Endodermal cell (in vitro differentiated cells): ENCODE results near the gene BLTP2. TPM values are rescaled to one million over a fixed set of nuclear protein-coding genes. Genes with fewer than 3 reads are reported as not detected.

Experiments used
- DNase-seq: peaks from one replicate; pipeline ENCODE4 v3.0.0-alpha.2; 2017
- H3K27ac ChIP-seq: 2 replicates; pipeline ENCODE4 v1.5.1; 2013; ENCODE audit warnings: mild to moderate bottlenecking, low read depth, low read length, moderate library complexity
- H3K27me3 ChIP-seq: 2 replicates; pipeline ENCODE4 v1.6.1; 2013; ENCODE audit warnings: mild to moderate bottlenecking, low read length, moderate library complexity; ENCODE audit not compliant: insufficient read depth, control insufficient read depth, poor library complexity, severe bottlenecking
- H3K36me3 ChIP-seq: 2 replicates; pipeline ENCODE4 v1.7.0; 2013; ENCODE audit warnings: mild to moderate bottlenecking, low read length, moderate library complexity; ENCODE audit not compliant: control insufficient read depth, insufficient read depth
- H3K4me1 ChIP-seq: one replicate; pipeline ENCODE4 v1.7.0; 2013; ENCODE audit warnings: low read length; ENCODE audit not compliant: control insufficient read depth, insufficient read depth
- H3K4me3 ChIP-seq: 2 replicates; pipeline ENCODE4 v1.5.1; 2013; ENCODE audit warnings: mild to moderate bottlenecking, low read length, moderate library complexity
- H3K9ac ChIP-seq: 2 replicates; pipeline ENCODE4 v1.6.1; 2013; ENCODE audit warnings: mild to moderate bottlenecking, low read length, moderate library complexity; ENCODE audit not compliant: poor library complexity, severe bottlenecking; ENCODE audit errors: extremely low read depth
- H3K9me3 ChIP-seq: 2 replicates; pipeline ENCODE4 v1.6.1; 2013; ENCODE audit warnings: mild to moderate bottlenecking, low read length, moderate library complexity; ENCODE audit not compliant: control insufficient read depth
- H3K27ac Mint-ChIP-seq: 2 replicates; pipeline ENCODE4 v1.8.0; 2020; ENCODE audit warnings: mixed read lengths
- H3K27me3 Mint-ChIP-seq: 2 replicates; pipeline ENCODE4 v1.8.0; 2021; ENCODE audit warnings: mild to moderate bottlenecking, mixed read lengths; ENCODE audit not compliant: insufficient read depth
- H3K36me3 Mint-ChIP-seq: 2 replicates; pipeline ENCODE4 v1.8.0; 2020; ENCODE audit warnings: low read depth, mixed read lengths
- H3K4me1 Mint-ChIP-seq: 2 replicates; pipeline ENCODE4 v1.8.0; 2020; ENCODE audit warnings: mixed read lengths
- H3K4me3 Mint-ChIP-seq: 2 replicates; pipeline ENCODE4 v1.8.0; 2020; ENCODE audit warnings: mild to moderate bottlenecking, moderate library complexity, mixed read lengths
- H3K9me3 Mint-ChIP-seq: 2 replicates; pipeline ENCODE4 v1.8.0; 2020; ENCODE audit warnings: mild to moderate bottlenecking, mixed read lengths
- WGBS, 2 experiments: methylation state at CpG; one replicate each; pipeline versions ENCODE4 v1.1.5 to v1.1.7; 2013; ENCODE audit warnings: missing lambda C conversion rate in 2 of 2, mixed read lengths in 1 of 2; ENCODE audit not compliant: insufficient coverage in 1 of 2, insufficient read length in 1 of 2; 5-methylcytosine and 5-hydroxymethylcytosine counted together
- total RNA-seq, 2 donors: library from RNA; stranded (reverse); fragmentation: NEBNext Ultra II Directional in 1 of 2; extraction: Animal tissue kit (Norgen Biotek cat#: 25700) in 1 of 2; gene quantifications; 2 replicates in 1 of 2; 3 replicates in 1 of 2; pipeline ENCODE4 v1.2.1, GENCODE V29; 2021
- TF ChIP-seq, protein P1 (sequence below): fragments of 200-600 bp; sonication (generic); conservative IDR thresholded peaks from 2 replicates; pipeline ENCODE4 v1.5.0; 2021; ENCODE audit warnings: antibody characterized with exemption, mild to moderate bottlenecking

BLTP2 gene
- total RNA-seq, 2 donors from 2014 or later = 132 to 144 TPM

DNA sequence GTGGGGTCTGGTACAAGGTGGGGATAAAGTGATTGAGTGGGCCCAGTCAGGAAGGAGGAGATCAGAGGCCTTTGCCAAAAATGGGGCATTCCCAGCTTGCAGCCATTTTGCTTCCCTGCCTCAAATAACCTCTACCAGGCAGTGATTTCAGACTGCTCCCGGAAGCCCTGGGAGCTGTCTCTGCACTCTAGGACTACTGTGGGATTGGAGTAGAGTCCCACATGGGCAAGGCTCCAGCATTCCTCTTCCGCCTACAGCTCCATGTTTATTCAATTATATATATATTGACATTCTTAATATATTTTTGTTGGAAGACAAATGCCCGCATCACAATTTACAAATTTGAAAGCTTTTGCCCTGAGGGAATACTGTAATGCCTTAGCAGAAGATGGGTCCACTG, 30.5 kb upstream of the BLTP2 start:
- H3K9me3 ChIP-seq = no peaks in the 10 kb centered on the region
- H3K36me3 ChIP-seq = peaks cover 85% of the 10 kb centered on the region
- Mint-ChIP-seq H3K9me3 (no peaks in the 10 kb centered on the region), H3K36me3 (peaks cover 74% of the 10 kb centered on the region), H3K4me1 (no peaks in the 10 kb centered on the region), H3K27ac (no peak overlapping the region), H3K4me3 (no peak overlapping the region), H3K27me3 (no peaks in the 10 kb centered on the region)
- H3K9ac ChIP-seq = no peak overlapping the region
- H3K4me3 ChIP-seq = no peak overlapping the region
- TF ChIP-seq, protein P1, sequence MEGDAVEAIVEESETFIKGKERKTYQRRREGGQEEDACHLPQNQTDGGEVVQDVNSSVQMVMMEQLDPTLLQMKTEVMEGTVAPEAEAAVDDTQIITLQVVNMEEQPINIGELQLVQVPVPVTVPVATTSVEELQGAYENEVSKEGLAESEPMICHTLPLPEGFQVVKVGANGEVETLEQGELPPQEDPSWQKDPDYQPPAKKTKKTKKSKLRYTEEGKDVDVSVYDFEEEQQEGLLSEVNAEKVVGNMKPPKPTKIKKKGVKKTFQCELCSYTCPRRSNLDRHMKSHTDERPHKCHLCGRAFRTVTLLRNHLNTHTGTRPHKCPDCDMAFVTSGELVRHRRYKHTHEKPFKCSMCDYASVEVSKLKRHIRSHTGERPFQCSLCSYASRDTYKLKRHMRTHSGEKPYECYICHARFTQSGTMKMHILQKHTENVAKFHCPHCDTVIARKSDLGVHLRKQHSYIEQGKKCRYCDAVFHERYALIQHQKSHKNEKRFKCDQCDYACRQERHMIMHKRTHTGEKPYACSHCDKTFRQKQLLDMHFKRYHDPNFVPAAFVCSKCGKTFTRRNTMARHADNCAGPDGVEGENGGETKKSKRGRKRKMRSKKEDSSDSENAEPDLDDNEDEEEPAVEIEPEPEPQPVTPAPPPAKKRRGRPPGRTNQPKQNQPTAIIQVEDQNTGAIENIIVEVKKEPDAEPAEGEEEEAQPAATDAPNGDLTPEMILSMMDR = no peak
- no peaks in the 10 kb centered on the region for H3K4me1 ChIP-seq
- DNase-seq = no peak
- H3K27me3 ChIP-seq = no peaks in the 10 kb centered on the region
- H3K27ac ChIP-seq = no peak overlapping the region
- 86 to 100% methylated on average over 1 to 2 of the region's 3 CpGs for WGBS, 2 experiments

- no peak overlapping the region for H3K27ac ChIP-seq
- Mint-ChIP-seq H3K4me3 (no peak overlapping the region), H3K36me3 (peaks cover 66% of the 10 kb centered on the region), H3K4me1 (peaks cover under 1% of the 10 kb centered on the region), H3K27me3 (no peaks in the 10 kb centered on the region), H3K9me3 (no peaks in the 10 kb centered on the region), H3K27ac (no peak overlapping the region)
- no peaks in the 10 kb centered on the region for H3K9me3 ChIP-seq
- H3K4me1 ChIP-seq = no peaks in the 10 kb centered on the region
- no peak overlapping the region for H3K4me3 ChIP-seq
- peaks cover 80% of the 10 kb centered on the region for H3K36me3 ChIP-seq
- no peak overlapping the region for H3K9ac ChIP-seq
- 100% methylated on average over 1 of the region's 1 CpG; no CpG with 5 or more reads in 1 of the 2 experiments for WGBS, 2 experiments
- no peak for DNase-seq
- TF ChIP-seq, protein P1 = no peak
- no peaks in the 10 kb centered on the region for H3K27me3 ChIP-seq
These were observed 25.0 kb upstream of the BLTP2 start for GRCh38 chr17:28669918-28670317.

DNA sequence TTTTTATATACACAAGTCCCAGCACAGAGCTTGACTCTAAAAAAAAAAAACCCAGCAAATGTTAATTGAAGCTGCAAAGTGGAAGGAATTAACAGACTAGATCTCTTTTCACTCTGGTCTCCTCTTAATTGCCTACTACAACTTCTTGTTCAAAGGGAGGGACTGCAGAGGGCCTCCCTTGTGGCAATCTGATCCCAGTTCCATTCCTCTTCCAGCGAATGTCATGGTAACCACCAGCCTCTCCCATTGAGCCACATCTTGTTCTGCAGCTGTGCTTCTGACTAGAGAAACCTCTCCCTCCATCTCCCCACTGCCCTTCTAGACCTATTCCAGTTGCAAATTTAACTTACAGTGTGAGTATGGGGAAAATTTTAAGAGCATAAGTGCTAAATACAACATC, 22.9 kb upstream of the BLTP2 start:
- H3K4me3 ChIP-seq = no peak overlapping the region
- H3K4me1 Mint-ChIP-seq = peaks cover 11% of the 10 kb centered on the region
- peaks cover 67% of the 10 kb centered on the region for H3K36me3 ChIP-seq
- 86 to 100% methylated on average over 1 of the region's 1 CpG for WGBS, 2 experiments
- no peaks in the 10 kb centered on the region for H3K9me3 ChIP-seq
- peak overlapping the region; percentile 39 for H3K27ac ChIP-seq
- H3K36me3 Mint-ChIP-seq = peaks cover 60% of the 10 kb centered on the region
- DNase-seq = no peak
- peak overlapping the region; percentile 35 for H3K27ac Mint-ChIP-seq
- no peaks in the 10 kb centered on the region for H3K27me3 ChIP-seq
- no peak overlapping the region for H3K4me3 Mint-ChIP-seq
- no peak overlapping the region for H3K9ac ChIP-seq
- H3K27me3 Mint-ChIP-seq = no peaks in the 10 kb centered on the region
- no peaks in the 10 kb centered on the region for H3K4me1 ChIP-seq
- TF ChIP-seq, protein P1 = no peak
- no peaks in the 10 kb centered on the region for H3K9me3 Mint-ChIP-seq
